Keratinocyte (primary cell): ENCODE data around the gene GSTM5.

Experiments used
- EZH2 ChIP-seq: IDR thresholded peaks from one replicate; pipeline ENCODE4 v1.6.1; 2012; ENCODE audit warnings: inconsistent platforms, mild to moderate bottlenecking, low read length, moderate library complexity
- TF ChIP-seq, protein P1 (sequence below), 3 experiments: IDR thresholded peaks in 1 of 3; conservative IDR thresholded peaks in 1 of 3; optimal IDR thresholded peaks in 1 of 3; 2 replicates in 2 of 3; 3 replicates in 1 of 3; pipeline versions ENCODE3 to v1.5.1; 2011; ENCODE audit warnings: low read length in 3 of 3, mild to moderate bottlenecking in 3 of 3, moderate library complexity in 2 of 3, control low read depth in 1 of 3, inconsistent platforms in 1 of 3; ENCODE audit not compliant: insufficient read depth in 2 of 3; ENCODE audit errors: extremely low read depth in 1 of 3

DNA sequence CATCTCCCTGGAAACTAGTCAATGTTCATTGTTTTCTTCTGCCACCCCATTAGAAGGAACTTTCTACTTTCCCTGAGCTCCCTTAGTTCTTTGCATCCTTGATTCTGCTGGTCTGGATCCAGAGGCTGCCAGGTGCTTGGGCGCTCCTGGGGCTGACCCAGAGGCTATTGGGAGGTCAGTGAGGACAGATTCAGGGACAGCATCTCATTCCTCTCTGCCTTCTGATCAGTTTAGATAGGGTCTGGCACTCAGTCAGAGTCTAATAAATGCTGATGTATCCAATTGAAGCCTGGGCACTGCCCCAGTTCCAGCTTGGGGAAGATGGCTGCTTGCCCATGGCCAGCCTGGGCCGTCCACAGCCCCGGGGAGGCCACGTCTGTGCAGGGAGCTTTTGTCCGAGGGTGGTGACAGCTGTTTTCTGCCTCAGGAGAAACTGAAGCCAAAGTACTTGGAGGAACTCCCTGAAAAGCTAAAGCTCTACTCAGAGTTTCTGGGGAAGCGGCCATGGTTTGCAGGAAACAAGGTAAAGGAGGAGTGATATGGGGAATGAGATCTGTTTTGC, 22.1 kb upstream of the GSTM5 start:
- no peak for TF ChIP-seq EZH2
- TF ChIP-seq, protein P1, sequence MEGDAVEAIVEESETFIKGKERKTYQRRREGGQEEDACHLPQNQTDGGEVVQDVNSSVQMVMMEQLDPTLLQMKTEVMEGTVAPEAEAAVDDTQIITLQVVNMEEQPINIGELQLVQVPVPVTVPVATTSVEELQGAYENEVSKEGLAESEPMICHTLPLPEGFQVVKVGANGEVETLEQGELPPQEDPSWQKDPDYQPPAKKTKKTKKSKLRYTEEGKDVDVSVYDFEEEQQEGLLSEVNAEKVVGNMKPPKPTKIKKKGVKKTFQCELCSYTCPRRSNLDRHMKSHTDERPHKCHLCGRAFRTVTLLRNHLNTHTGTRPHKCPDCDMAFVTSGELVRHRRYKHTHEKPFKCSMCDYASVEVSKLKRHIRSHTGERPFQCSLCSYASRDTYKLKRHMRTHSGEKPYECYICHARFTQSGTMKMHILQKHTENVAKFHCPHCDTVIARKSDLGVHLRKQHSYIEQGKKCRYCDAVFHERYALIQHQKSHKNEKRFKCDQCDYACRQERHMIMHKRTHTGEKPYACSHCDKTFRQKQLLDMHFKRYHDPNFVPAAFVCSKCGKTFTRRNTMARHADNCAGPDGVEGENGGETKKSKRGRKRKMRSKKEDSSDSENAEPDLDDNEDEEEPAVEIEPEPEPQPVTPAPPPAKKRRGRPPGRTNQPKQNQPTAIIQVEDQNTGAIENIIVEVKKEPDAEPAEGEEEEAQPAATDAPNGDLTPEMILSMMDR (optimal IDR thresholded peaks at IDR 0.05 in 1 of 3, IDR thresholded peaks at IDR 0.05 in 1 of 3, conservative IDR thresholded peaks at IDR 0.05 in 1 of 3; ENCODE audit: extremely low read depth in 1 of 3, insufficient read depth in 2 of 3, low read length in 3 of 3), result no peak
